Brain microvascular endothelial cell (primary cell): Measurements from ENCODE around the gene KRT73.

Source experiments
- DNase-seq: peaks from one replicate; pipeline ENCODE4 v3.0.0-alpha.2; 2020
- H3K27ac ChIP-seq: fragments of 250-450 bp; sonication (Bioruptor Pico); 2 replicates; pipeline ENCODE4 v1.5.1; 2020; ENCODE audit warnings: mild to moderate bottlenecking, moderate library complexity
- H3K27me3 ChIP-seq: fragments of 250-450 bp; sonication (Bioruptor Pico); replicated peaks from 2 replicates; pipeline ENCODE4 v1.5.1; 2020; ENCODE audit warnings: mild to moderate bottlenecking
- H3K36me3 ChIP-seq: fragments of 250-450 bp; sonication (Bioruptor Pico); replicated peaks from 2 replicates; pipeline ENCODE4 v1.5.1; 2020; ENCODE audit warnings: mild to moderate bottlenecking
- H3K4me3 ChIP-seq: 2 replicates; pipeline ENCODE4 v1.5.1; 2011; ENCODE audit warnings: low read depth, mild to moderate bottlenecking, control low read depth, low read length, moderate library complexity
- CTCF ChIP-seq: IDR thresholded peaks from 2 replicates; pipeline ENCODE4 v1.5.1; 2011; ENCODE audit warnings: low read depth, mild to moderate bottlenecking, moderate library complexity, low read length, control low read depth, inconsistent platforms; ENCODE audit errors: missing control alignments
- in situ Hi-C: cut with HindIII; loops from 2 replicates; pipeline ENCODE4 v1.10.0; 2017; ENCODE audit warnings: low sequenced_read_pairs, low pct_ligation_motif_present

KRT73 gene

GRCh38 chr12:52629281-52630007, 11.1 kb upstream of the KRT73 start:
- H3K4me3 ChIP-seq, result no peak overlapping the region
- no peak for DNase-seq
- no peak overlapping the region for H3K27ac ChIP-seq
- TF ChIP-seq CTCF, result no peak
- no peaks in the 10 kb centered on the region for H3K36me3 ChIP-seq
- peaks cover 6% of the 10 kb centered on the region for H3K27me3 ChIP-seq
- in situ Hi-C loops, result loop anchor here (25.0 kb wide), 1 partner anchor 233 kb away; no protein-coding TSS in a partner anchor

GRCh38 chr12:52628841-52629240, 10.5 kb upstream of the KRT73 start:
- Histone ChIP-seq H3K4me3 (no peak overlapping the region), H3K36me3 (no peaks in the 10 kb centered on the region), H3K27me3 (peaks cover 6% of the 10 kb centered on the region), H3K27ac (no peak overlapping the region)
- in situ Hi-C loops, result loop anchor here (25.0 kb wide), 1 partner anchor 233 kb away; no protein-coding TSS in a partner anchor
- TF ChIP-seq CTCF, result no peak
- no peak for DNase-seq

- no peak for TF ChIP-seq CTCF
- in situ Hi-C loops, result loop anchor here (25.0 kb wide), 1 partner anchor 234 kb away; no protein-coding TSS in a partner anchor
- Histone ChIP-seq H3K27ac (no peak overlapping the region), H3K27me3 (peaks cover 6% of the 10 kb centered on the region), H3K36me3 (no peaks in the 10 kb centered on the region), H3K4me3 (no peak overlapping the region)
- DNase-seq, result no peak
These were observed 9.8 kb upstream of the KRT73 start for GRCh38 chr12:52628111-52628507.

GRCh38 chr12:52627395-52628110, 9.2 kb upstream of the KRT73 start:
- no peaks in the 10 kb centered on the region for H3K36me3 ChIP-seq
- H3K4me3 ChIP-seq, result no peak overlapping the region
- peaks cover 6% of the 10 kb centered on the region for H3K27me3 ChIP-seq
- no peak for DNase-seq
- H3K27ac ChIP-seq, result no peak overlapping the region
- in situ Hi-C loops, result loop anchor here (25.0 kb wide), 1 partner anchor 235 kb away; no protein-coding TSS in a partner anchor
- TF ChIP-seq CTCF, result no peak

- Histone ChIP-seq H3K36me3 (no peaks in the 10 kb centered on the region), H3K4me3 (no peak overlapping the region), H3K27ac (no peak overlapping the region), H3K27me3 (peaks cover 5% of the 10 kb centered on the region)
- TF ChIP-seq CTCF, result no peak
- DNase-seq, result no peak
- in situ Hi-C loops, result no loop called here
These were observed 4.0 kb upstream of the KRT73 start for GRCh38 chr12:52622349-52622748.
